HG03108 (cell line): ENCODE results near the gene IRX3.

Experiments
- ATAC-seq: cut with Tn5 transposase; IDR thresholded peaks from one replicate; pipeline ENCODE4 v1.9.1; 2021; ENCODE audit warnings: moderate library complexity; ENCODE audit not compliant: unreplicated experiment

Gene IRX3

GRCh38 chr16:54286366-54287130 lies at the start of gene IRX3:
Gene IRX3, minus strand, starts transcription at chr16:54286787. Its CDS starts 737 bp downstream, at chr16:54286050.
- no peak for ATAC-seq

GRCh38 chr16:54335230-54335629 lies 48.6 kb upstream of the IRX3 start:
- no peak for ATAC-seq

GRCh38 chr16:54334208-54334607 lies 47.6 kb upstream of the IRX3 start:
- no peak for ATAC-seq

- ATAC-seq, result no peak
Observed at GRCh38 chr16:54331241-54332002, 44.8 kb upstream of the IRX3 start.

GRCh38 chr16:54327609-54328008 lies 41.0 kb upstream of the IRX3 start:
- ATAC-seq, result no peak

- no peak for ATAC-seq
Observed at GRCh38 chr16:54326266-54326662, 39.7 kb upstream of the IRX3 start.

- no peak for ATAC-seq
Observed at GRCh38 chr16:54325616-54326265, 39.2 kb upstream of the IRX3 start.

- ATAC-seq, result no peak
Observed at GRCh38 chr16:54324716-54325115, 38.1 kb upstream of the IRX3 start.

GRCh38 chr16:54320697-54321340 lies 34.2 kb upstream of the IRX3 start:
- no peak for ATAC-seq

GRCh38 chr16:54318941-54319340 lies 32.4 kb upstream of the IRX3 start:
- ATAC-seq, result no peak

GRCh38 chr16:54317101-54317611 lies 30.6 kb upstream of the IRX3 start:
- no peak for ATAC-seq

GRCh38 chr16:54316095-54316889 lies 29.7 kb upstream of the IRX3 start:
- no peak for ATAC-seq

- ATAC-seq, result no peak
Observed at GRCh38 chr16:54313789-54314188, 27.2 kb upstream of the IRX3 start.

GRCh38 chr16:54312502-54312991 lies 26.0 kb upstream of the IRX3 start:
- ATAC-seq, result no peak

GRCh38 chr16:54309341-54309740 lies 22.8 kb upstream of the IRX3 start:
- no peak for ATAC-seq

GRCh38 chr16:54305080-54305479 lies 18.5 kb upstream of the IRX3 start:
- ATAC-seq, result no peak

GRCh38 chr16:54303613-54304012 lies 17.0 kb upstream of the IRX3 start:
- ATAC-seq, result no peak

- no peak for ATAC-seq
Observed at GRCh38 chr16:54297154-54297553, 10.6 kb upstream of the IRX3 start.

GRCh38 chr16:54296543-54296942 lies 10.0 kb upstream of the IRX3 start:
- no peak for ATAC-seq
